GM08714 (cell line): Measurements from ENCODE around the gene AK8.
A peak's percentile ranks its signal among the peaks of the same experiment; 100 is the strongest.

Source experiments
- H3K4me3 ChIP-seq: fragments of 200-500 bp; sonication (Bioruptor generic); 2 replicates; pipeline ENCODE4 v1.5.1; 2014; ENCODE audit warnings: mild to moderate bottlenecking, low read length, inconsistent platforms
- ZNF274 ChIP-seq: IDR thresholded peaks from 2 replicates; pipeline ENCODE4 v1.6.1; 2012; ENCODE audit warnings: mild to moderate bottlenecking, low read depth, low read length

AK8 gene, protein sequence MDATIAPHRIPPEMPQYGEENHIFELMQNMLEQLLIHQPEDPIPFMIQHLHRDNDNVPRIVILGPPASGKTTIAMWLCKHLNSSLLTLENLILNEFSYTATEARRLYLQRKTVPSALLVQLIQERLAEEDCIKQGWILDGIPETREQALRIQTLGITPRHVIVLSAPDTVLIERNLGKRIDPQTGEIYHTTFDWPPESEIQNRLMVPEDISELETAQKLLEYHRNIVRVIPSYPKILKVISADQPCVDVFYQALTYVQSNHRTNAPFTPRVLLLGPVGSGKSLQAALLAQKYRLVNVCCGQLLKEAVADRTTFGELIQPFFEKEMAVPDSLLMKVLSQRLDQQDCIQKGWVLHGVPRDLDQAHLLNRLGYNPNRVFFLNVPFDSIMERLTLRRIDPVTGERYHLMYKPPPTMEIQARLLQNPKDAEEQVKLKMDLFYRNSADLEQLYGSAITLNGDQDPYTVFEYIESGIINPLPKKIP

DNA sequence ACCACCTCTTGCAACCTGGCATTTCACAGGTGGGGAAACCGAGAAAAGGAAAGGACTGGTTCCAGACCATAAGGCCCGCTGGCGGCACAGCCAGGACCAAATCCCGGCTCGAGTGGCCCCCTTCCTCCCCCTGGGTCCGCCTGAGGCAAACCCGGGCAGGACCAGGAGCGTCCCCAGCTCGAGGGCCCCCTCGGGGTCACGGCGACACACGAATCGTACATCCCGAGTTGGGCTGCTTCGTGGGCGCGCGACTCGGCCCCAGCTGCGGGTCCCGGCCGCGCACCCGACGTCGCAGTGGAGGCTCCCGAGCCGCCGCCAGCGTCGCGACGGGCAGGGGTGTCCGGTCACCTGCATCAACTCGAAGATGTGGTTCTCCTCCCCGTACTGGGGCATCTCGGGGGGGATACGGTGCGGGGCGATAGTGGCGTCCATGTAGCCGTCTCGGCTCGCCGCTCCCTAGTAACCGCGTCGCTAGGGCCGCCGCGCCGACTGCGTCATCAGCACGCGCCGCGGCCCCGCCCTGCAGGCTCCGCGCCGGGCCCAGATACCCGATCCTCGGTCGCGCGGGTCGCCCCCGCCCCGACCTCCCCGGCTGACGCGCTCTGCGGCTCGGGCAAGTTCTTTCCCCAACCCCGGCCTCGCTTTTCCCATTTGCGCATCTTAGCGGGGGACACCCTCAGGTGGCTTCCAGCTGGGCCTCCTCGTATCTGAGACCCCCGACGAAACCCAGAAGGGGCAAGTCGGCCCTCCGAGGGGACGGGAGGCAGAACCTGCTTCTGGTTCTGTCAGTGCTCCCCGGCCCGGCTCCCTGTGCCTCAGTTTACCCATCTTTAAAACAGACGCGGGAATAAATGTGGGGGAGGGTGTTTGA is at the start of gene AK8:
TSS of gene AK8 (minus strand) at position 461 of the 871 bp plus-strand sequence. CDS start at position 432, 29 bp downstream.
- no peak for TF ChIP-seq ZNF274
- peak within 1 kb of the TSS; percentile 89 for H3K4me3 ChIP-seq

DNA sequence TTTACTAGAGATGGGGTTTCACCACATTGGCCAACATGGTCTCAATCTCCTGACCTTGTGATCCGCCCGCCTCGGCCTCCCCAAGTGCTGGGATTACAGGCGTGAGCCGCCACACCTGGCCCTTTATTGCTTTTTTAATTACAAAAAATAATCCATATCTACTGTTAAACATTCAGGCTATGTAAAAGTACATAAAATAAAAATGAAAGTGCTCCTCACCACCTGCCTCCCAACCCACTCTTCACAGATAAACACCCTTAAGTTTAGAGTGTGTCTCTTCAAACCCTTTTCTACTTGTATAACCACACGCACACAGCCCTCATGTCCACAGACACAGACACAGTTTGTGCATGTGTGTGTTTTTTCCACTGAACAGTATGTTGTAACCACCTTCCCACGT is 49.6 kb upstream of the AK8 start:
- no peak for TF ChIP-seq ZNF274
- H3K4me3 ChIP-seq = no peak overlapping the region

DNA sequence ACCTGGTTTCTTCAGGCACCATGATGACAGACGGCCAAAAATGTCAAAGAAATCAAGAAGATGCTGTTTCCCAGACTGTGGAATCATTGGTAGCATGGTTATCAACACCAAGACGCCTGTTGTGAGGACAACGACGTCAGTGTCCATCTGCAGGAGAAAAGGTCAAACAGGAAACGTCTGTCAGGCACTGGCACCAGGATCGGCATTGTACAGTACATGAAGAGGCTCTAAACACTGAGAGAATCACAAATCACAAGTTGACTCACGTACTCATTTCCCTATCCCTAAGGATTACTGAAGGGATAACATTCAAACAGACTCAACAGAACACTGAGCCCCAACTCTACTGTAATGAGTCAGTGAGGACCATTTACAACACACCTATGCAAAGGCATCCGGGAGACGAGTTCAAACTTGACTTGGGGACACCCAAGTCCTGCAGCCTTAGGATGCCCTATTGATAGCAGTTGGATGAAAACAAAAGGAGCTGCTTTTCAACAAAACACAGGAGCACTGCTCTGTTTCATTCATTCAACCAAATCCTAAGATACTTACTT is 45.3 kb upstream of the AK8 start:
- H3K4me3 ChIP-seq = no peak overlapping the region
- TF ChIP-seq ZNF274 = no peak

DNA sequence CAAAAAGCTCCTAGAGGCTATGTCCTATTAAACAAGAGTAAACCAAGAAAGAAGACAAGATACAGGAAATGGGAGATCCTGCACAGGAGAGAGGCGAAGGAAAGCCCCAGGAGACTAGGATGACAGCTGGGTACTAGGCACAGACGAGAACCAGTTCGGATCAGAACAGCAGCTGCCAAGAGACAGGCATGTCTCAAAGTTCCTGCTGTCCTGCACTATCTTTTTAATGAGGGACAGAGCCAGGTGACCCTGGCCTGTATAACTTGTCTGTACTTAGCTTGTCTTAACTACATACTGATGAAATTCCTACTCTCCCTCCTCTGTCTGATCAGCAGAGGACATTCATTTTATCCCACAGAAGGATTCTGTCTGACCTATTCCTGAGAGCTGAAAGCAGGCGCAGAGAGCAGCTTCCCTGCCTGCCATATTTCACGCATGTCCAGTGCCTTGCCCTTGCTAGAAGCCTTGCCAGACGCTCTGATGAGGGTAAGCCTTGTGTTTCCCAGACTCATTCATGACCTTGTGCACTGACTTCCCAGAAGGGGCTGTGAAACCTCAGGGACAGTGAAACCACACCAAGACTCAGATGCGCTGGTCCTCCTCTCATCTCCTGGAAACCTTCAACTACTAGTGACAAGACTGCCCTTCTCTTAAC is 41.7 kb upstream of the AK8 start:
- no peak overlapping the region for H3K4me3 ChIP-seq
- no peak for TF ChIP-seq ZNF274

DNA sequence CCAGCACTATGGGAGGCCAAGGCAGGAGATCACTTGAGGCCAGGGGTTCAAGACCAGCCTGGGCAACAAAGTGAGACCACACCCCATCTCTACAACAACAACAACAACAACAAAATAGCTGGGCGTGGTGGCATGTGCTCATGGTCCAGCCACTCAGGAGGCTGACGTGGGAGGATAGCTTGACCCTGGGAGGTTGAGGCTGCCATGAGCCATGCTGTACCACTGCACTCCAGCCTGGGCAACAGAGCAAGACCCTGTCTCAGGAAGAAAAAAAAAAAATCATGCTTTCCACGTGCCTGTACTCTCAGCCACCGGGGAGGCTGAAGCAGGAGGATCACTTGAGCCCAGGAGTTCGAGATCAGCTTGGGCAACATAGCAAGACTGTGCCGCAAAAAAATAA is 36.8 kb upstream of the AK8 start:
- no peak overlapping the region for H3K4me3 ChIP-seq
- no peak for TF ChIP-seq ZNF274

DNA sequence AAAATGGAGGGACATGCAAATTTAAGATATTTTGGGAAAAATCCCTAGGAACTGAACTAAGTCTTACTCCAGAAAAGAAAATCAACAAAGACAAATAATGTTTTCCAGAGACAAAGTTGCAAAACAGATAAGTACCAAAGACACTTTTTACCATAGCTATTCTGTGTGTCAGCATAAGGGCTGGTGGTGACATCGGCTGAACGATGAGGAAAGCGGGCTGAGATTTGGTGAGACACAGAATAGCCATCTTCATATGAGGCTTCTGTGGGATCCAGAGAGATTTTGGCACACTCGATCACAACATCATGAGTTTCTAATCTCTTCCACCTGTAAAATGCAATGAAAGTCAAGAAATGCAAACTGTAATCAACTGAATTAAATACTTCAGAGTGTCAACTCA is 34.0 kb upstream of the AK8 start:
- no peak for TF ChIP-seq ZNF274
- H3K4me3 ChIP-seq = no peak overlapping the region

DNA sequence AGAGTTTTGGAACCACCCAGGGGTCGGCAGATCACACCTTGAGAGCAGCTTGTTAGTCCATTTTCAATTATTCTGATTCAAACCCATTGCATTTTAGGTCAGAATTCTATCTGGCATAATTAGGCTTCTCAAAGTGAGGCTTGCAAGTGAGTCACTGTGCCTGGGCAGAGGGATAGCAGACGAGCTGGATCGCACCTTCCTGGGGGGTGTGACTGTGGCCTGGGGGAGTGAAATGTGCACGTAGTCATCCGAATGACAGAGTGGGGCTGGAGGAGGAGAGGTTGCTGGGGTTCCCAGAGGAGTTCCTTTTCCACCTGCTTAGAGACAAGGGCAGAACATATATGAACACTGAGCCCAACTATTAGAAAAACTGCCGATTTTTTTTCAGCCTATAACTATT is 32.3 kb upstream of the AK8 start:
- TF ChIP-seq ZNF274 = no peak
- no peak overlapping the region for H3K4me3 ChIP-seq

DNA sequence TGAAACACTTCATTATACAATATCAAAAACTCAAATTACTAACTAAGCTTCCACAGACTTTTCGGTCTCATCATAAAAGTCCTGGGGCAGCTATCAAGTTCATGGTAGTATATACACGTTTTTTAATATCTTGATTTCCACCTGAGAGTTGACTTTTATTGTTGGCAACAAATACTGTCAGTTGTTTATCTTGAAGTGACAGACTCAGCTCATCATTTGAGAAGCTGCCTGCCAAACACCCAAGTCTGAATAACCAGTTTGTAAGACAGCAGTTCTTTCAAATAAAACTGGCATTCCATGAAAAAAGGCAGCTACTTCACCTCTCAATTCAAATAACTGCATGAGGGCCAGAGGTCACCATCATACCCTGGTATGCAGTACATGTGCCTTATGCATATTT is 31.2 kb upstream of the AK8 start:
- no peak for TF ChIP-seq ZNF274
- no peak overlapping the region for H3K4me3 ChIP-seq

DNA sequence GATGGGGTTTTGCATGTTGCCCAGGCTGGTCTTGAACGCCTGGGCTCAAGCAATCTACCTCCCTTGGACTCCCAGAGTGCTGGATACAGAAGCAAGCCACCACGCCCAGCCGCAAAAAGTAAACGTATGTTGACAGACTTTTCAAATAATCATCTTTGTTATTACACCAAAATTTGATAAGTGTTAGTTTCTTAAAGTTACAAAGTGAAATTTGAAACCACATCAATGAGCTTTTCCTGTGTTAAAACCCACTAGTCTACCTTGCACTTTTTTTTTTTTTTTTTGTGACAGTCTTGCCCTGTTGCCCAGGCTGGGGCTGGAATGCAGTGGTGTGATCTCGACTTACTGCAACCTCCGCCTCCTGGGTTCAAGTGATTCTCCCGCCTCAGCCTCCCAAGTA is 30.6 kb upstream of the AK8 start:
- no peak overlapping the region for H3K4me3 ChIP-seq
- no peak for TF ChIP-seq ZNF274

DNA sequence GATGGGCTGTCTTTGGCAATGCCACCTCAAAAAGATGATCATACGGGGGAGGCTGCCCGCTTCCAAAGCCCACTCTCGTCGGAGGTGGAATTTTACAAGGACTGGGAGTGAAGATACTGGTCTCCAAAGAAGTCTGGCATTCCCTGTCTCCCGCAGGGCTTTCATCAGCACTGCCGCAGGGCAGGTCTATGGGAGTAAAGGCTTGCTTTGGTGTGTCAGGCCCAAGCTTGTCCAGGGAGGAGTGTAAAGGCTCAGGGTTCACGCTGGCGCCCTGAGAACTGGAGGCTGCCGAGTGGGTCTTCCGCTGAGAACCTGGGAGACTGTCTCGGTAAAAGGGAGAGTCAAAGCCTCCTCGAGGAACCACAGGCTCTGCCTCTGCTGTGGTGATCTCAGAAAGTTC is 27.6 kb upstream of the AK8 start:
- H3K4me3 ChIP-seq = no peak overlapping the region
- no peak for TF ChIP-seq ZNF274

DNA sequence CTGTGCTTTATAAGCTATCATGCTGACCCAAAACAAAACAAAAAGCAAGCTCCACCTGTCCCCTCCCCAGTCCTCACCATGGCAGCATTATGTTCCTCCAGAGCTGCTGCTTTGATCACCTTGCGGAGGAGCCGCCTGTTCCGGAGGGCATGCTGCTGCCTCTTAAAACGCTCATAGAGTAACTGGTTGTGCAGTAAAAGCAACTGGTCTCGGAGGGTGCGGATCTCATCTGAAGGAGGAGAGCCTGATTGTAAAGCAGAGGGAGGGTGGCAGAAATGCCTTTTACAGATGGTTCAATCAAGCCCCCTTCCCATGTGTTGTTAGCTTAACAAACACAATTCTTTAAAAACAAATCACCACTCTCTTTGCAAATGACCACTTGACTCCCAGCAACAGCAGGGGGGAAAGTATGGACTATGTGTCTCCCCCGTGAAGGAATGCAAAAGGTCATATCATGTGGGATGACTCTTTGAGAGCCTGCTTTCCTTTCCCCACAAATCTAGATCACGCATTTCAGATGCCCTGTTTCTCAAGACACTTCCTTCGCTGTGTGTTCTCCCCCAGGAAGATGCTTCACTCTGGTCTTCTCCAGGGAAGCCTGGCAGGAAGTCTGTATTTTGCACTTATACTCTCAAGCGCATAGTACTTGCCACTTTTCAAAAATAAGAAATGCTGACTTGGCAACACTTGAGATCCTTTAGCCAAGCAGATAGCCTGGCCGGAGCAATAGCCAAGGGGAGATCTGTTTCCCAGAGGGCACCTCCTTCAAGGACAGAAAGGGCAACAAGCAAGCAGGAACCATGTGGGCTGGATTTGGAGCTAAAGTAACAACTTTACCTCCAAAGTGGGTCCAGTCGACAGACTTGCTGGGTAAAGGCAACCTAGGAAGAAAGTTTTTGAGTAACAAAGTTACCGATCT is 25.7 kb upstream of the AK8 start:
- TF ChIP-seq ZNF274 = no peak
- no peak overlapping the region for H3K4me3 ChIP-seq

DNA sequence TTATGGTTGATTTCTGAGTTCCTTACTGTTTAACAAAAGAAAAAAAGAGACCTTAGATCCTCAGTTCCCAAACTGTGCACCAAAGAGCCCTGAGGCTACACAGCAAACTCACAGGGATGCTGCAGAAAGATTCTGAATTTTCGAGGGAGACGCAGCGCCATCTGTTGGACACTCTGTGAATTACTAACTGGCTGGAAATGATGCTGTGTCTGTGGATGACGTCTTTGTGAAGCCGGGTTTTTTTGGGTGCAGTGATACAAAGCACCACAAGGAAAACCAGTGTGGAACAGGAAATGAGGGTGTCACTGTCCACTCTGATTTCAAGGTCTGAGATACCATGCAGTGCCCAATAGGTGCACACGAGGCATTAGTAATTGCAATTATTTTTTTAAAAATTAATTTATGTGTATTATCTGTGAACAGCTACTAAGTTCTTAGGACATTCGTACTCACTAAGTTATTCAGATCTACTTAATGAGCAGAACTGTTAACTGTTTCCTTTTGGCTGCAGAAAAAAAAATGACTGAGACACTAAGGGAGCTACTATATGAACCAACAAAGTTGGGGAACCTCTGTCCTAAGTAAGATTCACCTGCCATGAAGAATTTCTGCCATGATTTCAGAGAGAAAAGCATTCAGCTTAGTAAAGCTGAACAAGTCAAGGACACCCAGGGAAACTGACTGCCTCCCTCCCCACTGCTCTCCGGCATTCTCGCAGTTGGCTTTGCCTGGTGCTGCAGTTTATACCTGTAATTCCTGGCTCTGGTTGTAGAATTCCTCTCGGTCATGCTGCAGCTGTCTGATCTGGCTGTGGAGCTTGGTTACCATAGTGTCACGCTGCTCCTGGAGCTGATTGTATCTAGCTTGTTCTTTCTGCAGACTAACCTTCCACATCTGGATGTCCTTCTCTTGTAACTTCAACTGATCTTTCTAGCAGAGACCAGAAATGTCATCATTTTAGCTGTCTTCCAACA is 24.1 kb upstream of the AK8 start:
- TF ChIP-seq ZNF274 = no peak
- H3K4me3 ChIP-seq = no peak overlapping the region

DNA sequence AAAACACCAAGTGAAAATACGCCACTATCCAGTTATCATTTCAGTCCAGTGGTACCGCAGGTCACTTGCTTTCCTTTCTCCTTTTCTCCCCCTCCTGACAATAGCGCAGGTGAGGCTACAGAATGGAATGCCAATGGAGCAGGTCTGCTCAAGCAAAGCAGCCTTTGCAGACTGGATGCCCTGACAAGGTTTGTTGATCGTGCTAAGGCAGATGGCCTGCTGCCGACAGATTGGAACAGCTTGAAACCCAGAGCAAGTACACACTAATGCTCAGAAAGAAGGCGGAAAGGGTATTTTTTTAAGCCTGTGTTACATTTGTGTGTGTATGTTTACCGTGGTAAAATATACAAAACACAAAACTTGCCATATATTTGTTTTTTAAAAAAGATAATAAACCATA is 20.0 kb upstream of the AK8 start:
- no peak for TF ChIP-seq ZNF274
- H3K4me3 ChIP-seq = no peak overlapping the region
